T-helper 1 cell (primary cell): ENCODE results near the gene POGLUT2.
A peak's percentile ranks its signal among the peaks of the same experiment; 100 is the strongest.

Experiments used
- DNase-seq, 5 donors: peaks; one replicate each; pipeline ENCODE4 v3.0.0-alpha.2; 2012 to 2020
- total RNA-seq, 4 donors: gene quantifications; one replicate each; lab custom pipeline; 2026; lab: John Stamatoyannopoulos, UW

Gene POGLUT2
- total RNA-seq, result 0.61 to 1.7 (median 1.00) reads per million in 4 donors

- DNase-seq, result peak; percentile 47 to 89 (median 58)
Measured at GRCh38 chr13:102798581-102799425, at the start of gene POGLUT2, which contains the start of gene BIVM. TSS of gene POGLUT2 (minus strand) at chr13:102798976. CDS start at chr13:102798670, 306 bp downstream. TSS of gene BIVM (plus strand) at chr13:102799119. CDS start at chr13:102807268, 8,149 bp downstream.

GRCh38 chr13:102847272-102848234 lies 48.8 kb upstream of the POGLUT2 start:
- DNase-seq, result peak in 1 of 5 donors; percentile 41

DNA sequence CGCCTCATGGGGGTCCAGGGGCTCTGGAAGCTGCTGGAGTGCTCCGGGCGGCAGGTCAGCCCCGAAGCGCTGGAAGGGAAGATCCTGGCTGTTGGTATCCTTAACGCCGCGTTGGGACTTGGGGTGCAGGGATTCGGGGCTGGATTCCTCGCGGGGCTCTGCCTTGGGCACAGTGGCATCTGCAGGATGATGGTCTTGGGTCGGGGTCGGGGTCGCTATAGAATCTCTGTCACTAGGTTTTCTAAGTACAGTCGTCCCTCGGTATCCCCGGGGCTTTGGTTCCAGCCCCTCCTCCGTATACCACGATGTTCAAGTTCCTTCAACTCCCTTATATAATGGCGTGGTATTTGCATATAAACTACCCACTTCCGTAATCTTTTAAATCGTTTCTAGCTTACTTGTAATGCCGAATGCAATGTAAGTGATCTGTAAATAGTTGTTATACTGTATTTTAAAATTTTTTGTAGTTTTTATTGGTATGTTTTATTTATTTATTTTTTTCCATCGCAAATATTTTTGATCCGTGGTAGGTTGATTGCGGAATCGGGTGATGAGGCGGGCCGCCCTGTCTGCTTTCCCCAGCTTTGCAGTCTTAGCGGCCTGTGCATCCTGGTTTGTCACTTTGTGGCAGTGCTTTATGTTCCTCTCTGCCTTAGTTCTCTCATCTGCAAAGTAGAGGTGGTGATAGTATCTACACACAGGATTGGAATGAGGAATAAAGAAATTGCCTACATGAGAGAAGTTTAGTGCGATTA lies 47.7 kb upstream of the POGLUT2 start:
- DNase-seq, result peak in 4 of 5 donors; percentile 12 to 62 (median 38)

- DNase-seq, result peak; percentile 83 to 98 (median 90)
Measured at GRCh38 chr13:102845630-102846260, 47.0 kb upstream of the POGLUT2 start, which contains the start of gene ERCC5. TSS of gene ERCC5 (plus strand) at chr13:102846032. CDS start at chr13:102846267, 235 bp downstream.

- DNase-seq, result no peak
Measured at GRCh38 chr13:102845289-102845629, 46.5 kb upstream of the POGLUT2 start.

DNA sequence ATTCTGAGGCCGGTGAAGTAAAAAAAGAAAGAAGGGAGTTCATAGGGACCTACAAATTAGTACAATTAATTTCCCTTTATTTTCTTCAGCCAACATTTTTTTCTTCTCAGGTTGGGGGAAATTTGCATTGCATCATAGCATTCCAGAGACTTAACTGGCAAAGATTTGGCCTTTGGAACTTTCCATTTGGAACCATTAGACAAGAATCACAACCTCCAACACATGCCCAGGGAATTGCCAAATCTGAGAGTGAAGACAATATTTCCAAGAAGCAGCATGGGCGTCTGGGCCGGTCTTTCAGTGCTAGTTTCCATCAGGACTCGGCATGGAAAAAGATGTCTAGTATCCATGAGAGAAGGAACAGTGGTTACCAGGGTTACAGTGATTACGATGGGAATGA lies 40.7 kb upstream of the POGLUT2 start:
- DNase-seq, result no peak

GRCh38 chr13:102838982-102839381 lies 40.2 kb upstream of the POGLUT2 start:
- DNase-seq, result no peak

DNA sequence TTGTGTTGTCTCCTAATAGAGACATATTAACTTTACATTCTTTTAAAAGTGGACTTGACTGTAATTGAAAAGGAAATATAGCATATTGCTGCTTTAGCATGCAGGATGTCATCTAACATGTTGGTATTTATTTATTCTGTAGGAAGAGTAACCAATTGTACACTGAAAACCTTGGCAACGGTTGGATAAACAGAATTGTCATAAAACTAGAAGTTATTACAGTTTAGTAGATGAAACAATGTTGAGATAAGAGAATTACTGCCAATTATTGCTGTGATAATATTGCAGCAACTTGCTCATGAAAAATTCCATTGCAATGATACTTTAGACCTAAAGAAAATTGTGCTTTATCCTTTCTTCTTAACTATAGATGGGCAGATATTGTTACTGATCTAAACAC lies 39.5 kb upstream of the POGLUT2 start:
- DNase-seq, result no peak

DNA sequence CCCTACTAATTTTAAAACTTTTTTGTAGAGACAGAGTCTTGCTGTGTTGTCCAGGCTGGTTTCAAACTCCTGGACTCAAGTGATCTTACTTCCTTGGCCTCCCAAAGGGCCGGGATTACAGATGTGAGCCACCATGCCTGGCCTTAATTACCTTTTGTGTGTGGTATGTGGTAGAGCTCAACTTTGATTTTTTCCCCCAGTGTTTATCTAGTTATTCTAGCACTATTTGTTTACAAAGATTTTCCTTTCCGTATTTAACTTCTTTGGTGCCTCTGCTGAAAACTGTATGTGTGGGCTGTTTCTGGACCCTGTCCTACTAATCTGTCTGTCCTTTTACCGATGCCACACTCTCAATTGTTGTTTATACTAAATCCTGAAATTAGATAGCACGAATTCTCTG lies 37.7 kb upstream of the POGLUT2 start:
- no peak for DNase-seq

DNA sequence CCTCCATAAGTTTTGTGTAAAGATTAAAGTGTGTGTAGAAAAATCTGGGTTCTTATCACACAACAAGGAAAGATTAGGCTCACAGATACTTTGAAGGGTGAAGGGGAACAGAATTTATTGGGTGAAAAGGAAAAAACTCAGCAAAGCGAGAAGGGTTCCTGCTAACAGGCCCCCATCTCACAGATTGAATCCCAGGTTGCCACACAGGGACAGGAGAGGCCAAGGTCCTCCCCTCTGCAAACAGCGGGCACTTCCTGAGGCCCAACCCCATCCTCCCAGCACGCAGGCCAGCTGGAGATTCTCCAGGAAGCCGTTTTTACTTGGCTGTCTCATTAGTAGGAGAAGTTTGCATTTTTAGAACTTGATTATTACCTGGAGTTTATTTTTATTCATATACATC lies 31.9 kb upstream of the POGLUT2 start:
- no peak for DNase-seq

DNA sequence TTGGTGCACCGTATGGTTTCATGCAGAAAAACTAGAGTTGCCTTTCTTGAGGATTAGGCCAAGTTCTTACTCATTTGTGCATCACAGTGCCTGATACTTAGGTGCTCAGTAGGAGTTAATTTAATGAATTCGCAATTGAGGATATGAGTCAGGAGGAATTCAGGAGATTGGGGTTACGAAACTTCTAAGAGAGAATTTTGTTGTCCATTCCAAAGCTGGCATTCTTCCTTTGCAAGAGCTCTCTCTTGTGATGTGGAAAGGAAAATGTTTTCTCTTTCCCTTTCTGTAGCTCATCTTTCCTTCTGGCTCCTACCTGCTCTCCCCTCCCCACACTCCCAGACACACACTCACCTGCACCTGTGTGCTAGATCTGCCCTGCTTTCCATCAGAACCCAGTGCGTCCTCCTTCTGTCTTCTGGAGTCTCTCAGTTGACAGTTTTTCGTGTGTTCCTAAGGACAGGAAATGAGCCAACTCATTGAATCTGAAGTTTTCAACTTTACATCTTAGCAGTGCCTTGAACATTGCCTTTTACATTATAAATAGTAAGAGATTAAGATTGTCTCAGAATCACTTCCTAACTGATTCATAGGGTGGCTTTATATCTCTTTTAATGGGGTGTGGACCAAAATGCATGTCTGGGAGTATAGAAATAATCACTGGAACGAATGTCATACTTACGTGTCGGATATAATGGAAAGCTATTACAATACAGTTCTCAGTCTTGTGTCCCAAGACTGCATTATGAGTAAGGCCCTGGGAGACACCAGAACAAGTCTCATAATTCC lies 27.3 kb upstream of the POGLUT2 start:
- no peak for DNase-seq

DNA sequence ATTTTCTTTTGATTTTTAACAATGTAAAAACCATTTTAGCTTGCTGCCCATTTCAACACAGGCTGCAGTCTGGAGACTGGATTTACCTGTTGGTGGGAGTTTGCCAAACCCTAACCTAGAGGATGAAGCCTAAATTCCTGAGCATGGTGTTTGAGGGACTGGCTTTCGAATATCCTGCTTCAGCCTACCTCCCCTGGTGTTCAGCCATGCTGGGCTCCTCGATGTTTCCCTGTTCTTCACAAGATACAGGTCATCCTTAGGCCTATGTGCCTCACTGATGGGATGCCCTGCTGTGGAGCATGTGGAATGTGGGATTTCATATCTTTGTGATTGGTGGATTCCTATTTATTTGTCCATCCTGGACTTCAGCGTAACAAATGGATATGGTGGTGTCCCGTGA lies 26.6 kb upstream of the POGLUT2 start:
- no peak for DNase-seq

DNA sequence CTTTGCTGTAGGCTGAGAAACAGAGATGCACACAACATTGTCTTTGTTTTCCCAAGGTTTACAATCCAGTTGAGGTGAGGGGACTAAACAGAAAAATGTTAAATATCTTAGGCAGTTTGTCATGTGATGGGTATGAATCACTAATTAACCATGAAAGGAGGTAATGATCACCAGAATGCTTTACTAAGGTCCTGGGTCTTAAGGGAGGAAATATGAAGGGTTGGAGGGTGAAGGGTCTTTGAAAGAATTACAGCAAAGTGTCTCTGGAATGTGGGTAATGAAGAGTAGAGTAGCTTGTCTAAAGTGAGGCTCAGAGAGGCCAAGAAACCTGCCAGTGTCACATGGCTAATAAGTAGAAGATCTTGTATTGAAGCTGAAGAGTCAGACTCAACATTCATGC lies 19.1 kb upstream of the POGLUT2 start:
- DNase-seq, result no peak

GRCh38 chr13:102817241-102817640 lies 18.5 kb upstream of the POGLUT2 start:
- no peak for DNase-seq

DNA sequence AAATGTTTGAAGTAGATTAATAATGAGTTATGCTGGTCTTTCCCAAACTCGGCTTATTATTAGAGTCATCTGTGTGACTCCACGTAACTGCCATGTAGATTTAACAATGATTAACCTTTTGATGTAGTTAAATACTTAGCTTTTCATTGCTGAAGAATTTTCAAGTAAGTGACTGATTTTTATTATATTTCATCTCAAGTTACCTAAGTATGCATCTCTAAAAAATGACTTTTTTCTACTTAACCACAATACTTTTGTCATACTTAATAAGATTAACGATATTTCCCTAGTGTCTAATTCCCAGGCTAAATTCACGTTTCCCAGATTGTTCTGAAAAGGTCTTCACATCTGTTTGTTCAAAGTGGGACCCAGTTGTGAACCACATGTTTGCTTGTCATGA lies 17.9 kb upstream of the POGLUT2 start:
- no peak for DNase-seq

GRCh38 chr13:102815788-102816187 lies 17.0 kb upstream of the POGLUT2 start:
- DNase-seq, result no peak

DNA sequence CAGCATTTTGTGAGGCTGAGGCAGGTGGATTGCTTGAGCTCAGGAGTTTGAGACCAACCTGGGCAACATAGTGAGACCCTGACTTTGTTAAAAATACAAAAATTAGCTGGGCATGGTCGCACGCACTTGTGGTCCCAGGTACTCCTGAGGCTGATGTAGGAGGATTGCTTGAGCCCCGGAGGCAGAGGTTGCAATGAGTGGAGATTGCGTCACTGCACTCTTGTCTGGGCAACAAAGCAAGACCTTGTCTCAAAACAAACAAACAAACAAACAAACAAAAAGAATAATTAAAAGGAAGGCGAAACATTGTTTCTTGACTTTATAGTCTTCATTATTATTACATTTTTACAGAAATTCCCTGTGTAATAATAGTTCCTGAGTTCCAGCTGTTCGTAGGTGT lies 16.0 kb upstream of the POGLUT2 start:
- DNase-seq, result no peak

- DNase-seq, result no peak
Measured at GRCh38 chr13:102814025-102814607, 15.3 kb upstream of the POGLUT2 start.

GRCh38 chr13:102812611-102813287 lies 14.0 kb upstream of the POGLUT2 start:
- no peak for DNase-seq

DNA sequence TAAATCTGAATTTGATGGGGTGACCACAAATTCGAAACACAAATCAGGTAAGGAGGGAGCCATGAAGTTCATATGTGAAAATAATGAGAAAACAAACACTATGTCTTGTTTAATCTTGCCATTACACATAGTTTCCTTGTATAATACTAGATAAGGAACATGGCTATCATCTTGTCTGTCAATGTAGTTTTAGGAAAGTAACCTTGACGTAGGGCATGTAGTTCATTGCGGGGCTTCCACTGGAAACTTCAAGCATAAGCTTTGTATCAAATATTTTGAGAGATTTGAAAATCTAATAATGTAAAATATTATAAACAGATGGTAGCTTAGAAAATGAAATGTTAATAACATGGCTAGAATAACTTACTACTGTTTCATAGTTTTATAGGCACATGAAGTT lies 8.9 kb upstream of the POGLUT2 start:
- no peak for DNase-seq
